Prostate gland (tissue), 2 donors: ENCODE measurements around the gene KCNE1.

ENCODE experiments used
- POLR2A ChIP-seq: fragments of 450-650 bp; IDR thresholded peaks from one replicate; pipeline ENCODE4 v1.6.1; 2016; ENCODE audit warnings: antibody characterized with exemption, mild to moderate bottlenecking
- TF ChIP-seq, protein P1 (sequence below), 4 experiments: fragments of 200-600 bp in 2 of 4; fragments of 450-650 bp in 2 of 4; sonication (generic) in 2 of 4; IDR thresholded peaks; 1 replicate in 3 of 4; 2 replicates in 1 of 4; pipeline ENCODE4 v1.5.1; 2016 to 2019; ENCODE audit warnings: antibody characterized with exemption in 4 of 4, mild to moderate bottlenecking in 2 of 4, moderate library complexity in 2 of 4

DNA sequence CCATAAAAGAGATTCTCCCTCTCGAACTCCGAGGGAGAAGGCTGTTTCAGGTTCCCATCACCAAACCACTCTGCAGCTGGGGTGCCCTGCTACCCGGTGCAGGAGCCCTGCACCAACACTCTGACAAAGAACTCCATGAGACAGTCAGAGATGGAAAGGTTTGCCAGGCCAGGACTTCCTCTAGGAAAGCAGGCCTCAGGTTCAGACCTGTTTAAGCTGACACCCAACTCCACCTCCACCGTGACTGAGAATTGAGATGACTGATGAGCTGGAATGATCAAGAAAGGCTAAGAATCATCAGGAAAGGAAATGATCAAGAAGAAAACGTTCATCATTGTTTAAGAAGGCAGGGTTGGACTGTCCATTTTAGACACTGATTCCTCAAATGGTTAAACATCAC, 46.2 kb upstream of the KCNE1 start:
- TF ChIP-seq, protein P1, sequence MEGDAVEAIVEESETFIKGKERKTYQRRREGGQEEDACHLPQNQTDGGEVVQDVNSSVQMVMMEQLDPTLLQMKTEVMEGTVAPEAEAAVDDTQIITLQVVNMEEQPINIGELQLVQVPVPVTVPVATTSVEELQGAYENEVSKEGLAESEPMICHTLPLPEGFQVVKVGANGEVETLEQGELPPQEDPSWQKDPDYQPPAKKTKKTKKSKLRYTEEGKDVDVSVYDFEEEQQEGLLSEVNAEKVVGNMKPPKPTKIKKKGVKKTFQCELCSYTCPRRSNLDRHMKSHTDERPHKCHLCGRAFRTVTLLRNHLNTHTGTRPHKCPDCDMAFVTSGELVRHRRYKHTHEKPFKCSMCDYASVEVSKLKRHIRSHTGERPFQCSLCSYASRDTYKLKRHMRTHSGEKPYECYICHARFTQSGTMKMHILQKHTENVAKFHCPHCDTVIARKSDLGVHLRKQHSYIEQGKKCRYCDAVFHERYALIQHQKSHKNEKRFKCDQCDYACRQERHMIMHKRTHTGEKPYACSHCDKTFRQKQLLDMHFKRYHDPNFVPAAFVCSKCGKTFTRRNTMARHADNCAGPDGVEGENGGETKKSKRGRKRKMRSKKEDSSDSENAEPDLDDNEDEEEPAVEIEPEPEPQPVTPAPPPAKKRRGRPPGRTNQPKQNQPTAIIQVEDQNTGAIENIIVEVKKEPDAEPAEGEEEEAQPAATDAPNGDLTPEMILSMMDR (IDR thresholded peaks at IDR 0.05) = no peak
- no peak for TF ChIP-seq POLR2A
